ENCODE results near the gene ADAMTS15.

The ADAMTS15 gene

GRCh38 chr11:130514316-130514715 is 65.9 kb downstream of the ADAMTS15 start:
- Mint-ChIP-seq H3K36me3 (ENCODE audit: low read depth) (no peaks in the 10 kb centered on the region), H3K4me3 (no peak overlapping the region), H3K9me3 (no peaks in the 10 kb centered on the region), H3K4me1 (ENCODE audit: low read depth) (no peaks in the 10 kb centered on the region), H3K27ac (no peak overlapping the region), H3K27me3 (no peaks in the 10 kb centered on the region)

- no peaks in the 10 kb centered on the region for H3K27me3 Mint-ChIP-seq
- no peaks in the 10 kb centered on the region for H3K36me3 Mint-ChIP-seq (ENCODE audit: low read depth)
- H3K9me3 Mint-ChIP-seq = no peaks in the 10 kb centered on the region
- H3K4me1 Mint-ChIP-seq (ENCODE audit: low read depth) = no peaks in the 10 kb centered on the region
- no peak overlapping the region for H3K27ac Mint-ChIP-seq
- no peak overlapping the region for H3K4me3 Mint-ChIP-seq
Measured at GRCh38 chr11:130514851-130515250, 66.4 kb downstream of the ADAMTS15 start.

- H3K27me3 Mint-ChIP-seq = no peaks in the 10 kb centered on the region
- no peak overlapping the region for H3K4me3 Mint-ChIP-seq
- H3K36me3 Mint-ChIP-seq (ENCODE audit: low read depth) = no peaks in the 10 kb centered on the region
- H3K9me3 Mint-ChIP-seq = no peaks in the 10 kb centered on the region
- H3K27ac Mint-ChIP-seq = no peak overlapping the region
- H3K4me1 Mint-ChIP-seq (ENCODE audit: low read depth) = no peaks in the 10 kb centered on the region
Measured at GRCh38 chr11:130515829-130516553, 67.5 kb downstream of the ADAMTS15 start.

GRCh38 chr11:130516554-130517505 is 68.4 kb downstream of the ADAMTS15 start:
- Mint-ChIP-seq H3K9me3 (no peaks in the 10 kb centered on the region), H3K36me3 (ENCODE audit: low read depth) (no peaks in the 10 kb centered on the region), H3K4me3 (no peak overlapping the region), H3K27ac (no peak overlapping the region), H3K27me3 (no peaks in the 10 kb centered on the region), H3K4me1 (ENCODE audit: low read depth) (no peaks in the 10 kb centered on the region)

- no peaks in the 10 kb centered on the region for H3K4me1 Mint-ChIP-seq (ENCODE audit: low read depth)
- no peaks in the 10 kb centered on the region for H3K27me3 Mint-ChIP-seq
- H3K27ac Mint-ChIP-seq = no peak overlapping the region
- no peaks in the 10 kb centered on the region for H3K9me3 Mint-ChIP-seq
- no peak overlapping the region for H3K4me3 Mint-ChIP-seq
- no peaks in the 10 kb centered on the region for H3K36me3 Mint-ChIP-seq (ENCODE audit: low read depth)
Measured at GRCh38 chr11:130518164-130518680, 69.8 kb downstream of the ADAMTS15 start.

- no peaks in the 10 kb centered on the region for H3K36me3 Mint-ChIP-seq (ENCODE audit: low read depth)
- H3K4me3 Mint-ChIP-seq = no peak overlapping the region
- no peaks in the 10 kb centered on the region for H3K4me1 Mint-ChIP-seq (ENCODE audit: low read depth)
- H3K9me3 Mint-ChIP-seq = no peaks in the 10 kb centered on the region
- no peaks in the 10 kb centered on the region for H3K27me3 Mint-ChIP-seq
- no peak overlapping the region for H3K27ac Mint-ChIP-seq
Measured at GRCh38 chr11:130519128-130519932, 70.9 kb downstream of the ADAMTS15 start.

- no peaks in the 10 kb centered on the region for H3K36me3 Mint-ChIP-seq (ENCODE audit: low read depth)
- no peak overlapping the region for H3K4me3 Mint-ChIP-seq
- no peaks in the 10 kb centered on the region for H3K27me3 Mint-ChIP-seq
- no peaks in the 10 kb centered on the region for H3K9me3 Mint-ChIP-seq
- no peaks in the 10 kb centered on the region for H3K4me1 Mint-ChIP-seq (ENCODE audit: low read depth)
- no peak overlapping the region for H3K27ac Mint-ChIP-seq
Measured at GRCh38 chr11:130520271-130520671, 71.8 kb downstream of the ADAMTS15 start.

GRCh38 chr11:130522284-130522961 is 74.0 kb downstream of the ADAMTS15 start:
- Mint-ChIP-seq H3K27me3 (no peaks in the 10 kb centered on the region), H3K27ac (no peak overlapping the region), H3K4me3 (no peak overlapping the region), H3K4me1 (ENCODE audit: low read depth) (no peaks in the 10 kb centered on the region), H3K9me3 (no peaks in the 10 kb centered on the region), H3K36me3 (ENCODE audit: low read depth) (no peaks in the 10 kb centered on the region)

GRCh38 chr11:130523166-130523565 is 74.7 kb downstream of the ADAMTS15 start:
- no peak overlapping the region for H3K4me3 Mint-ChIP-seq
- no peak overlapping the region for H3K27ac Mint-ChIP-seq
- no peaks in the 10 kb centered on the region for H3K36me3 Mint-ChIP-seq (ENCODE audit: low read depth)
- H3K9me3 Mint-ChIP-seq = no peaks in the 10 kb centered on the region
- H3K4me1 Mint-ChIP-seq (ENCODE audit: low read depth) = no peaks in the 10 kb centered on the region
- H3K27me3 Mint-ChIP-seq = no peaks in the 10 kb centered on the region

GRCh38 chr11:130523609-130524008 is 75.2 kb downstream of the ADAMTS15 start:
- no peak overlapping the region for H3K27ac Mint-ChIP-seq

GRCh38 chr11:130524132-130524790 is 75.8 kb downstream of the ADAMTS15 start:
- H3K4me1 Mint-ChIP-seq (ENCODE audit: low read depth) = no peaks in the 10 kb centered on the region
- H3K27ac Mint-ChIP-seq = no peak overlapping the region
- H3K36me3 Mint-ChIP-seq (ENCODE audit: low read depth) = no peaks in the 10 kb centered on the region
- H3K27me3 Mint-ChIP-seq = no peaks in the 10 kb centered on the region
- H3K4me3 Mint-ChIP-seq = no peak overlapping the region
- no peaks in the 10 kb centered on the region for H3K9me3 Mint-ChIP-seq

More at GRCh38 chr11:130523609-130524008, 75.2 kb downstream of the ADAMTS15 start:
- Mint-ChIP-seq H3K4me1 (ENCODE audit: low read depth) (no peaks in the 10 kb centered on the region), H3K27me3 (no peaks in the 10 kb centered on the region), H3K9me3 (no peaks in the 10 kb centered on the region), H3K36me3 (ENCODE audit: low read depth) (no peaks in the 10 kb centered on the region), H3K4me3 (no peak overlapping the region)

GRCh38 chr11:130525307-130525706 is 76.9 kb downstream of the ADAMTS15 start:
- Mint-ChIP-seq H3K36me3 (ENCODE audit: low read depth) (no peaks in the 10 kb centered on the region), H3K4me3 (no peak overlapping the region), H3K27me3 (no peaks in the 10 kb centered on the region), H3K4me1 (ENCODE audit: low read depth) (no peaks in the 10 kb centered on the region), H3K9me3 (no peaks in the 10 kb centered on the region), H3K27ac (no peak overlapping the region)

Measured in stimulated activated naive CD8-positive, alpha-beta T cell treated with anti-CD3 and anti-CD28 coated beads, Interleukin-15, Interleukin-2, amounts not matched to agents 100 ng/mL and 50 ng/mL, for 24 hours (primary cell).